ENCODE measurements around the gene RTP4. TPM values are rescaled to one million over a fixed set of nuclear protein-coding genes. Genes with fewer than 3 reads are reported as not detected.
A peak's percentile ranks its signal among the peaks of the same experiment; 100 is the strongest.

Gene RTP4, protein sequence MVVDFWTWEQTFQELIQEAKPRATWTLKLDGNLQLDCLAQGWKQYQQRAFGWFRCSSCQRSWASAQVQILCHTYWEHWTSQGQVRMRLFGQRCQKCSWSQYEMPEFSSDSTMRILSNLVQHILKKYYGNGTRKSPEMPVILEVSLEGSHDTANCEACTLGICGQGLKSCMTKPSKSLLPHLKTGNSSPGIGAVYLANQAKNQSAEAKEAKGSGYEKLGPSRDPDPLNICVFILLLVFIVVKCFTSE
- 9.3 TPM for total RNA-seq
- 12.9 TPM for polyA plus RNA-seq
- long read RNA-seq, donor 1: 0 reads
- long read RNA-seq, donor 2: 0 reads
- long read RNA-seq, donor 3, transcript RTP4-201 (2 exons, 1,554 nt): major isoform, 7 of 7 reads
- long read RNA-seq, donor 3, partial matches to known transcripts: 0 of 7 reads
- long read RNA-seq, donor 3, other reads (novel, unspliced or antisense): 0 of 7 reads
- long read RNA-seq, donor 4, partial matches to known transcripts: 0 of 2 reads
- long read RNA-seq, donor 4, other reads (novel, unspliced or antisense): 0 of 2 reads
- long read RNA-seq, donor 5, transcript RTP4-201 (2 exons, 1,554 nt): major isoform, 18 of 18 reads
- long read RNA-seq, donor 5, partial matches to known transcripts: 0 of 18 reads
- long read RNA-seq, donor 5, other reads (novel, unspliced or antisense): 0 of 18 reads
- long read RNA-seq, donor 6: 0 reads
- long read RNA-seq, donor 7, transcript RTP4-201 (2 exons, 1,554 nt): major isoform, 5 of 5 reads
- long read RNA-seq, donor 7, partial matches to known transcripts: 0 of 5 reads
- long read RNA-seq, donor 7, other reads (novel, unspliced or antisense): 0 of 5 reads
- long read RNA-seq, donor 8, transcript RTP4-201 (2 exons, 1,554 nt): major isoform, 5 of 5 reads
- long read RNA-seq, donor 8, partial matches to known transcripts: 0 of 5 reads
- long read RNA-seq, donor 8, other reads (novel, unspliced or antisense): 0 of 5 reads
- long read RNA-seq, donor 9, partial matches to known transcripts: 0 of 4 reads
- long read RNA-seq, donor 9, other reads (novel, unspliced or antisense): 0 of 4 reads
- long read RNA-seq, donor 10, partial matches to known transcripts: 0 of 1 reads
- long read RNA-seq, donor 10, other reads (novel, unspliced or antisense): 0 of 1 reads

- 7% methylated on average over 10 of the region's 10 CpGs for WGBS
- DNase-seq (ENCODE audit: low read depth in 6 of 9, low spot score in 9 of 9): peak; percentile 43 to 90 (median 66)
- H3K27me3 ChIP-seq (ENCODE audit: control insufficient read depth in 2 of 2, insufficient read depth in 1 of 2, low read length in 1 of 2): no peaks in the 10 kb centered on the region
- peaks cover 0 to 14% of the 10 kb centered on the region in 2 donors for H3K9me3 ChIP-seq (ENCODE audit: control insufficient read depth in 2 of 2, insufficient read depth in 1 of 2, low read length in 1 of 2)
- peaks cover 8 to 12% of the 10 kb centered on the region in 2 donors for H3K4me1 ChIP-seq (ENCODE audit: control insufficient read depth in 2 of 2, insufficient read depth in 2 of 2, low read length in 2 of 2)
- peaks cover 5 to 8% of the 10 kb centered on the region in 2 donors for H3K36me3 ChIP-seq (ENCODE audit: control insufficient read depth in 2 of 2, insufficient read depth in 2 of 2, low read length in 1 of 2)
- H3K4me3 ChIP-seq (ENCODE audit: low read length in 2 of 2): peak within 1 kb of the TSS; percentile 48 to 79
- H3K27ac ChIP-seq (ENCODE audit: low read depth in 1 of 2, low read length in 1 of 2): peak within 1 kb of the TSS; percentile 85 to 92
Observed at GRCh38 chr3:187368251-187369088, at the start of gene RTP4. TSS of gene RTP4 (plus strand) at chr3:187368385. CDS start at chr3:187368442, 57 bp downstream.

DNA sequence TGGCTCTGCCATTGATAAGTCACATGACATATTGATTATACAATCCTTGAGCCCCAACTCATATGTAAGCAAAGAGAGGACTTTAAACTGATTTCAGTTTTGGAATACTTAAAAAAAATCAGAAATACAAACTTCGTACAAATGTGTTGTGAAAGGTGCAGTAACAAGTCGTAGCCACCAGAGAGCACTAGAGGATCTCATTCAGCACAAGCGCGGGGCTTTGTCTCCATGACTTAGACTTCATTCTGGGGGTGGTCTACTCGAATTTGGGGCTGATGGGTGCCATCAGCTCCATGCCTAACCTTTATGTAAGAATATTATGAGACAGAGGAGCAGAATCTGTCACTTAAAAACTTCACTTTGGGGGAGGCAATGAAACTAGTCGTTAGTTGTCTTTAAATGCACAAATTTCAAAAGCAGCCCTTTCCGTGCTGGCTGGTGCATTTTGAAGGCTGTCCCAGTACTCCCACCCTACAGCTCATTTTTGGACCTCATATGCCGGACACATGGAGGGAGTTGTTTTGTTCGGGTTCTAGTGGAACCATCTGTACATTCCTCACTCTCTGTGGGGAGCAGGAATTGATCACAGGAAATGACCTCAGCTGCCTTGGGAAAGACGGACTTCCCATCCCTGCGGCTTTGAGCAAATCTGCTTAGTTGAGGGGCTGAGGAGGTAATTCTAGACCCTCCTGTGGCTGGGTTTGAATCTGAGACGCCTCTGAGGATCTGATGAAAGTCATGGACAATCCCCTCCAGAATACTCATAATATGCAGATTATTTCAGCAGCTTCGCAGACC is 49.2 kb upstream of the RTP4 start:
- H3K4me3 ChIP-seq (ENCODE audit: low read length in 2 of 2): no peak overlapping the region
- no peaks in the 10 kb centered on the region for H3K36me3 ChIP-seq (ENCODE audit: control insufficient read depth in 2 of 2, insufficient read depth in 2 of 2, low read length in 1 of 2)
- H3K4me1 ChIP-seq (ENCODE audit: control insufficient read depth in 2 of 2, insufficient read depth in 2 of 2, low read length in 2 of 2): no peaks in the 10 kb centered on the region
- DNase-seq (ENCODE audit: low read depth in 6 of 9, low spot score in 9 of 9): peak; percentile 7 to 62 (median 33)
- H3K27me3 ChIP-seq (ENCODE audit: control insufficient read depth in 2 of 2, insufficient read depth in 1 of 2, low read length in 1 of 2): peaks cover 0 to 16% of the 10 kb centered on the region in 2 donors
- WGBS: 15% methylated on average over 13 of the region's 13 CpGs
- H3K27ac ChIP-seq (ENCODE audit: low read depth in 1 of 2, low read length in 1 of 2): no peak overlapping the region
- H3K9me3 ChIP-seq (ENCODE audit: control insufficient read depth in 2 of 2, insufficient read depth in 1 of 2, low read length in 1 of 2): no peaks in the 10 kb centered on the region

- H3K27ac ChIP-seq (ENCODE audit: low read depth in 1 of 2, low read length in 1 of 2): no peak overlapping the region
- H3K27me3 ChIP-seq (ENCODE audit: control insufficient read depth in 2 of 2, insufficient read depth in 1 of 2, low read length in 1 of 2): peaks cover 0 to 13% of the 10 kb centered on the region in 2 donors
- peak; percentile 5 to 51 (median 14) for DNase-seq (ENCODE audit: low read depth in 6 of 9, low spot score in 9 of 9)
Observed at GRCh38 chr3:187319699-187320302, 48.4 kb upstream of the RTP4 start.

GRCh38 chr3:187321766-187322165 is 46.4 kb upstream of the RTP4 start:
- no peak overlapping the region for H3K27ac ChIP-seq (ENCODE audit: low read depth in 1 of 2, low read length in 1 of 2)
- no peak for DNase-seq (ENCODE audit: low read depth in 6 of 9, low spot score in 9 of 9)
- H3K36me3 ChIP-seq (ENCODE audit: control insufficient read depth in 2 of 2, insufficient read depth in 2 of 2, low read length in 1 of 2): no peaks in the 10 kb centered on the region
- H3K9me3 ChIP-seq (ENCODE audit: control insufficient read depth in 2 of 2, insufficient read depth in 1 of 2, low read length in 1 of 2): no peaks in the 10 kb centered on the region
- no peaks in the 10 kb centered on the region for H3K4me1 ChIP-seq (ENCODE audit: control insufficient read depth in 2 of 2, insufficient read depth in 2 of 2, low read length in 2 of 2)
- peaks cover 0 to 13% of the 10 kb centered on the region in 2 donors for H3K27me3 ChIP-seq (ENCODE audit: control insufficient read depth in 2 of 2, insufficient read depth in 1 of 2, low read length in 1 of 2)
- no peak overlapping the region for H3K4me3 ChIP-seq (ENCODE audit: low read length in 2 of 2)
- 63% methylated on average over 1 of the region's 1 CpG for WGBS

More at GRCh38 chr3:187319699-187320302, 48.4 kb upstream of the RTP4 start:
- no peaks in the 10 kb centered on the region for H3K9me3 ChIP-seq (ENCODE audit: control insufficient read depth in 2 of 2, insufficient read depth in 1 of 2, low read length in 1 of 2)
- 34% methylated on average over 7 of the region's 7 CpGs for WGBS
- no peaks in the 10 kb centered on the region for H3K36me3 ChIP-seq (ENCODE audit: control insufficient read depth in 2 of 2, insufficient read depth in 2 of 2, low read length in 1 of 2)
- no peaks in the 10 kb centered on the region for H3K4me1 ChIP-seq (ENCODE audit: control insufficient read depth in 2 of 2, insufficient read depth in 2 of 2, low read length in 2 of 2)
- H3K4me3 ChIP-seq (ENCODE audit: low read length in 2 of 2): no peak overlapping the region

DNA sequence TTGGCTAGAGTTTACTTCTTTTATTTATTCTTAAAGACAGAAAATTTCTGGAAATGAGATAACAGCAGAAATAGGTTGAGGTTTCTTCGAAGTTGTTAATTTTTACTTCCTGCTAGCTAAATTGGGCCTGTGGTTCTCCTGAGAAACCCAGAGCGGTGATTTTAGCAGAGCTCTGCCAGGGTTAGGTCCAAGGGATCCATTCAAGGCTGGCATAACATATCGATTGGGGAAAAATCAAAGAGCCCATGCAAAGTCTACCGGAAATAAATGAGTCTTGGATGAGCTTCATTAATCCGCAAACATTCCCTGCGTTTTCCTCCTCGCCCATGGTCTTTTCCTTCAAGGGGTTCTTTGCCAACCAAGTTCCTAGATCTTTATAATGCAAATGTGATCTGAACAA is 45.9 kb upstream of the RTP4 start:
- 83% methylated on average over 7 of the region's 7 CpGs for WGBS
- peaks cover 0 to 13% of the 10 kb centered on the region in 2 donors for H3K27me3 ChIP-seq (ENCODE audit: control insufficient read depth in 2 of 2, insufficient read depth in 1 of 2, low read length in 1 of 2)
- no peaks in the 10 kb centered on the region for H3K9me3 ChIP-seq (ENCODE audit: control insufficient read depth in 2 of 2, insufficient read depth in 1 of 2, low read length in 1 of 2)
- H3K27ac ChIP-seq (ENCODE audit: low read depth in 1 of 2, low read length in 1 of 2): no peak overlapping the region
- no peaks in the 10 kb centered on the region for H3K4me1 ChIP-seq (ENCODE audit: control insufficient read depth in 2 of 2, insufficient read depth in 2 of 2, low read length in 2 of 2)
- H3K4me3 ChIP-seq (ENCODE audit: low read length in 2 of 2): no peak overlapping the region
- H3K36me3 ChIP-seq (ENCODE audit: control insufficient read depth in 2 of 2, insufficient read depth in 2 of 2, low read length in 1 of 2): no peaks in the 10 kb centered on the region
- no peak for DNase-seq (ENCODE audit: low read depth in 6 of 9, low spot score in 9 of 9)

- Histone ChIP-seq H3K27ac (ENCODE audit: low read depth in 1 of 2, low read length in 1 of 2) (no peak overlapping the region), H3K27me3 (ENCODE audit: control insufficient read depth in 2 of 2, insufficient read depth in 1 of 2, low read length in 1 of 2) (peaks cover 0 to 17% of the 10 kb centered on the region in 2 donors), H3K36me3 (ENCODE audit: control insufficient read depth in 2 of 2, insufficient read depth in 2 of 2, low read length in 1 of 2) (no peaks in the 10 kb centered on the region), H3K9me3 (ENCODE audit: control insufficient read depth in 2 of 2, insufficient read depth in 1 of 2, low read length in 1 of 2) (no peaks in the 10 kb centered on the region), H3K4me3 (ENCODE audit: low read length in 2 of 2) (no peak overlapping the region), H3K4me1 (ENCODE audit: control insufficient read depth in 2 of 2, insufficient read depth in 2 of 2, low read length in 2 of 2) (no peaks in the 10 kb centered on the region)
- 73% methylated on average over 3 of the region's 3 CpGs for WGBS
- no peak for DNase-seq (ENCODE audit: low read depth in 6 of 9, low spot score in 9 of 9)
Observed at GRCh38 chr3:187323091-187323490, 45.1 kb upstream of the RTP4 start.

DNA sequence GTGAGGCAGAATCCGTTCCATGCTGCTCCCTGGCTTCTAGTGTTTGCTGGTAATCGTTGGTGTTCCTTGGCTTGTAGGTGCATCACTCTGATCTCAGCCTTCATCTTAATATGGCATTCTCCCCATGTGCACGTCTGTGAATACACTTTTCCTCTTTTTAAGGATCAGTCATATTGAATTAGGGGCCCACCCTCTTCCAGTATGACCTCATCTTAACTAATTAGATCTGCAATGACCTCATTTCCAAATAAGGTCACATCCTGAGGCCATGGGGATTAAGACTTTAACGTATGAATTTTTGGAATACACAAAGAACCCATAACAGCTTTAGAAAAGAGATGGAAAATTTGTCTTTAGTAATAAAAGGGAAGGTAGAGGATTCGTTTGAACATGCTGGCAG is 42.6 kb upstream of the RTP4 start:
- Histone ChIP-seq H3K9me3 (ENCODE audit: control insufficient read depth in 2 of 2, insufficient read depth in 1 of 2, low read length in 1 of 2) (no peaks in the 10 kb centered on the region), H3K4me3 (ENCODE audit: low read length in 2 of 2) (no peak overlapping the region), H3K36me3 (ENCODE audit: control insufficient read depth in 2 of 2, insufficient read depth in 2 of 2, low read length in 1 of 2) (no peaks in the 10 kb centered on the region), H3K27me3 (ENCODE audit: control insufficient read depth in 2 of 2, insufficient read depth in 1 of 2, low read length in 1 of 2) (peaks cover 0 to 8% of the 10 kb centered on the region in 2 donors), H3K27ac (ENCODE audit: low read depth in 1 of 2, low read length in 1 of 2) (no peak overlapping the region), H3K4me1 (ENCODE audit: control insufficient read depth in 2 of 2, insufficient read depth in 2 of 2, low read length in 2 of 2) (no peaks in the 10 kb centered on the region)
- no peak for DNase-seq (ENCODE audit: low read depth in 6 of 9, low spot score in 9 of 9)
- 88% methylated on average over 5 of the region's 5 CpGs for WGBS
